IPS-20b (cell line): ENCODE data around the gene SUPT20HL1.
"Not testable (repeated sequence)": the region's sequence is repeated elsewhere in the genome, so short reads cannot be mapped to it uniquely, and the experiment has no call there.

Experiments
- H3K27ac ChIP-seq: one replicate; pipeline ENCODE4 v1.5.1; 2013; ENCODE audit warnings: low read length
- H3K27me3 ChIP-seq: 2 replicates; pipeline ENCODE4 v1.6.1; 2013; ENCODE audit warnings: mild to moderate bottlenecking, low read length, inconsistent platforms; ENCODE audit not compliant: insufficient read depth
- H3K36me3 ChIP-seq: 2 replicates; pipeline ENCODE4 v1.6.1; 2013; ENCODE audit warnings: low read depth, mild to moderate bottlenecking, inconsistent platforms, low read length, moderate library complexity; ENCODE audit not compliant: insufficient read depth
- H3K4me1 ChIP-seq: 2 replicates; pipeline ENCODE4 v1.6.1; 2013; ENCODE audit warnings: mild to moderate bottlenecking, control low read depth, inconsistent platforms, low read length, moderate library complexity; ENCODE audit not compliant: insufficient read depth
- H3K4me3 ChIP-seq: 2 replicates; pipeline ENCODE4 v1.5.1; 2013; ENCODE audit warnings: mild to moderate bottlenecking, low read length, inconsistent platforms
- H3K9ac ChIP-seq: 2 replicates; pipeline ENCODE4 v1.6.1; 2013; ENCODE audit warnings: low read depth, mild to moderate bottlenecking, inconsistent platforms, low read length, moderate library complexity
- H3K9me3 ChIP-seq: 2 replicates; pipeline ENCODE4 v1.6.1; 2013; ENCODE audit warnings: mild to moderate bottlenecking, low read depth, low read length, inconsistent platforms; ENCODE audit not compliant: insufficient read depth

Gene SUPT20HL1

GRCh38 chrX:24380262-24381187, 20.1 kb downstream of the SUPT20HL1 start:
- Histone ChIP-seq H3K36me3 (no peaks in the 10 kb centered on the region), H3K9me3 (no peaks in the 10 kb centered on the region), H3K27me3 (no peaks in the 10 kb centered on the region), H3K4me3 (no peak overlapping the region), H3K9ac (no peak overlapping the region), H3K27ac (no peak overlapping the region), H3K4me1 (peaks cover 13% of the 10 kb centered on the region; the same call in 1 of the 2 replicates)

GRCh38 chrX:24382315-24382714, 21.9 kb downstream of the SUPT20HL1 start:
- H3K27me3 ChIP-seq, H3K27ac ChIP-seq, H3K4me3 ChIP-seq, H3K9me3 ChIP-seq, H3K4me1 ChIP-seq, H3K9ac ChIP-seq, H3K36me3 ChIP-seq: not testable (repeated sequence)

GRCh38 chrX:24387724-24388123, 27.3 kb downstream of the SUPT20HL1 start:
- Histone ChIP-seq H3K4me1 (peaks cover 4% of the 10 kb centered on the region), H3K9ac (no peak overlapping the region; the same call in 1 of the 2 replicates), H3K4me3 (peak overlapping the region; percentile 40; the same call in 1 of the 2 replicates), H3K9me3 (no peaks in the 10 kb centered on the region), H3K27ac (no peak overlapping the region), H3K27me3 (no peaks in the 10 kb centered on the region), H3K36me3 (no peaks in the 10 kb centered on the region)

GRCh38 chrX:24391389-24391788, 30.9 kb downstream of the SUPT20HL1 start:
- Histone ChIP-seq H3K9ac (no peak overlapping the region), H3K27me3 (no peaks in the 10 kb centered on the region), H3K4me3 (no peak overlapping the region), H3K9me3 (no peaks in the 10 kb centered on the region), H3K4me1 (peaks cover 4% of the 10 kb centered on the region), H3K36me3 (no peaks in the 10 kb centered on the region), H3K27ac (no peak overlapping the region)

GRCh38 chrX:24391843-24392242, 31.4 kb downstream of the SUPT20HL1 start:
- Histone ChIP-seq H3K27ac (no peak overlapping the region), H3K9ac (no peak overlapping the region), H3K36me3 (no peaks in the 10 kb centered on the region), H3K9me3 (no peaks in the 10 kb centered on the region), H3K4me3 (no peak overlapping the region), H3K27me3 (no peaks in the 10 kb centered on the region), H3K4me1 (peaks cover 4% of the 10 kb centered on the region)

GRCh38 chrX:24392709-24393108, 32.3 kb downstream of the SUPT20HL1 start:
- H3K4me3 ChIP-seq: no peak overlapping the region
- no peaks in the 10 kb centered on the region for H3K27me3 ChIP-seq
- no peaks in the 10 kb centered on the region for H3K36me3 ChIP-seq
- H3K27ac ChIP-seq: no peak overlapping the region
- no peak overlapping the region for H3K9ac ChIP-seq
- H3K4me1 ChIP-seq: peaks cover 4% of the 10 kb centered on the region; the same call in 1 of the 2 replicates
- H3K9me3 ChIP-seq: no peaks in the 10 kb centered on the region

- Histone ChIP-seq H3K9me3 (no peaks in the 10 kb centered on the region), H3K27ac (no peak overlapping the region), H3K27me3 (no peaks in the 10 kb centered on the region), H3K36me3 (no peaks in the 10 kb centered on the region), H3K4me1 (no peaks in the 10 kb centered on the region), H3K9ac (no peak overlapping the region), H3K4me3 (no peak overlapping the region)
Observed at GRCh38 chrX:24395775-24396174, 35.3 kb downstream of the SUPT20HL1 start.

- no peaks in the 10 kb centered on the region for H3K9me3 ChIP-seq
- no peaks in the 10 kb centered on the region for H3K4me1 ChIP-seq
- no peak overlapping the region for H3K9ac ChIP-seq
- H3K27me3 ChIP-seq: no peaks in the 10 kb centered on the region
- no peak overlapping the region for H3K4me3 ChIP-seq
- no peaks in the 10 kb centered on the region for H3K36me3 ChIP-seq
- no peak overlapping the region for H3K27ac ChIP-seq
Observed at GRCh38 chrX:24396236-24396930, 35.9 kb downstream of the SUPT20HL1 start.

GRCh38 chrX:24396931-24397279, 36.5 kb downstream of the SUPT20HL1 start:
- Histone ChIP-seq H3K27ac (no peak overlapping the region), H3K36me3 (no peaks in the 10 kb centered on the region), H3K4me1 (no peaks in the 10 kb centered on the region), H3K27me3 (no peaks in the 10 kb centered on the region), H3K9me3 (no peaks in the 10 kb centered on the region), H3K4me3 (no peak overlapping the region), H3K9ac (no peak overlapping the region)

GRCh38 chrX:24398766-24399165, 38.3 kb downstream of the SUPT20HL1 start:
- Histone ChIP-seq H3K4me3 (no peak overlapping the region), H3K9ac (no peak overlapping the region), H3K27me3 (no peaks in the 10 kb centered on the region), H3K4me1 (no peaks in the 10 kb centered on the region), H3K9me3 (no peaks in the 10 kb centered on the region), H3K27ac (no peak overlapping the region), H3K36me3 (no peaks in the 10 kb centered on the region)

- Histone ChIP-seq H3K9me3 (no peaks in the 10 kb centered on the region), H3K27ac (no peak overlapping the region)
Observed at GRCh38 chrX:24399550-24399949, 39.1 kb downstream of the SUPT20HL1 start.

GRCh38 chrX:24405959-24406358, 45.5 kb downstream of the SUPT20HL1 start:
- Histone ChIP-seq H3K9me3 (no peaks in the 10 kb centered on the region), H3K27ac (no peak overlapping the region), H3K4me1 (no peaks in the 10 kb centered on the region), H3K4me3 (no peak overlapping the region), H3K9ac (no peak overlapping the region), H3K36me3 (no peaks in the 10 kb centered on the region), H3K27me3 (no peaks in the 10 kb centered on the region)

More at GRCh38 chrX:24399550-24399949, 39.1 kb downstream of the SUPT20HL1 start:
- no peak overlapping the region for H3K9ac ChIP-seq
- no peaks in the 10 kb centered on the region for H3K36me3 ChIP-seq
- H3K4me1 ChIP-seq: no peaks in the 10 kb centered on the region
- no peak overlapping the region for H3K4me3 ChIP-seq
- no peaks in the 10 kb centered on the region for H3K27me3 ChIP-seq
